ENCODE results near the gene TMEM132C.

Gene TMEM132C

DNA sequence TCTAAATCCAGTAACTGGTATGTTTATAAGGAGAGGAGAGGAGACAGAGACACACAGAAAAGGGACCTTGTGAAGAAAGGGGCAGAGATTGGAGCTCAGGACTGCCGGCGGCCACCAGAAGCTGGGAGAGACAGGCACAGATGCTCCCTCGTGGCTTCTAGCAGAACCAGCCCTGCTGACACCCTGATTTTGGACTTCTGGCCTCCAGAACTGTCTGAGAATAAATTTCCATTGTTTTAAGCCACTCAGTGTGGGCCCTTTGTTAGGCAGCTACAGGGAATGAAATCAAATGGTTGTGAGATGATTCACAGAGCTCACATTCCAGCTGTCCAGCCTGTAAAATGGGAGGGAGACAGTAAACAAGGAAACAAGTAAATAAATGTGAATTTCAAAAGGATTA lies 47.6 kb downstream of the TMEM132C start:
- H3K4me3 Mint-ChIP-seq = no peak overlapping the region
- peaks cover 5% of the 10 kb centered on the region for H3K36me3 Mint-ChIP-seq (ENCODE audit: low read depth)
- peak overlapping the region in 2 of 3 experiments; percentile 56 to 96 for H3K27ac Mint-ChIP-seq
- peaks cover 7% of the 10 kb centered on the region for H3K27me3 Mint-ChIP-seq (ENCODE audit: low read depth)
- no peaks in the 10 kb centered on the region for H3K9me3 Mint-ChIP-seq
- TF ChIP-seq, protein P1, sequence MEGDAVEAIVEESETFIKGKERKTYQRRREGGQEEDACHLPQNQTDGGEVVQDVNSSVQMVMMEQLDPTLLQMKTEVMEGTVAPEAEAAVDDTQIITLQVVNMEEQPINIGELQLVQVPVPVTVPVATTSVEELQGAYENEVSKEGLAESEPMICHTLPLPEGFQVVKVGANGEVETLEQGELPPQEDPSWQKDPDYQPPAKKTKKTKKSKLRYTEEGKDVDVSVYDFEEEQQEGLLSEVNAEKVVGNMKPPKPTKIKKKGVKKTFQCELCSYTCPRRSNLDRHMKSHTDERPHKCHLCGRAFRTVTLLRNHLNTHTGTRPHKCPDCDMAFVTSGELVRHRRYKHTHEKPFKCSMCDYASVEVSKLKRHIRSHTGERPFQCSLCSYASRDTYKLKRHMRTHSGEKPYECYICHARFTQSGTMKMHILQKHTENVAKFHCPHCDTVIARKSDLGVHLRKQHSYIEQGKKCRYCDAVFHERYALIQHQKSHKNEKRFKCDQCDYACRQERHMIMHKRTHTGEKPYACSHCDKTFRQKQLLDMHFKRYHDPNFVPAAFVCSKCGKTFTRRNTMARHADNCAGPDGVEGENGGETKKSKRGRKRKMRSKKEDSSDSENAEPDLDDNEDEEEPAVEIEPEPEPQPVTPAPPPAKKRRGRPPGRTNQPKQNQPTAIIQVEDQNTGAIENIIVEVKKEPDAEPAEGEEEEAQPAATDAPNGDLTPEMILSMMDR (IDR thresholded peaks at IDR 0.05; ENCODE audit: unreplicated experiment in 3 of 3) = no peak
- H3K4me1 Mint-ChIP-seq = peaks cover 71% of the 10 kb centered on the region

DNA sequence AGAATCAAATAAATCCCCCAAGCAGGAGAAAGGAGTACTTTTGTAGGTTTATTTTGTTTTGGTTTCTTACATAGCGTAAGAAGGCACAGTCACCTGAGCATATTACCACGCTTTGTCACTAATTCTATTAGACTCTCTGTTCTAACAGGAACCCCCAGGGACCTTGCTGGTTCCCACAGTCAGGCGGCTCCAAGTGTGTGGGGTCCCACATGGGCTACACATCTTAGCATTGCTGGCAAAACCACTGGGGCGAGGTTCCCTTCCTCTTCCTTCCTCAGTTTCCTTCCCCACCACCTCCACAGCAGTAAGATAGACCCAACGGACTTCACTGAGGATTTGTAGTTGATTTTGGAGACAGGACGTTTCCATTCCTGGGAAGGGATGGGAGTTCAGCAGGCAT lies 49.1 kb downstream of the TMEM132C start:
- H3K27ac Mint-ChIP-seq = peak overlapping the region in 2 of 3 experiments; percentile 84 to 96
- TF ChIP-seq, protein P1 (IDR thresholded peaks at IDR 0.05; ENCODE audit: unreplicated experiment in 3 of 3) = no peak
- H3K36me3 Mint-ChIP-seq (ENCODE audit: low read depth) = peaks cover 12% of the 10 kb centered on the region
- H3K9me3 Mint-ChIP-seq = peaks cover under 1% of the 10 kb centered on the region
- H3K4me3 Mint-ChIP-seq = peak overlapping the region in 1 of 3 experiments; percentile 31
- H3K4me1 Mint-ChIP-seq = peaks cover 71% of the 10 kb centered on the region
- peaks cover 7% of the 10 kb centered on the region for H3K27me3 Mint-ChIP-seq (ENCODE audit: low read depth)

- peaks cover 9% of the 10 kb centered on the region for H3K9me3 Mint-ChIP-seq
- peaks cover 71% of the 10 kb centered on the region for H3K4me1 Mint-ChIP-seq
- H3K36me3 Mint-ChIP-seq (ENCODE audit: low read depth) = peaks cover 22% of the 10 kb centered on the region
- TF ChIP-seq, protein P1 (IDR thresholded peaks at IDR 0.05; ENCODE audit: unreplicated experiment in 3 of 3) = no peak
- H3K27ac Mint-ChIP-seq = peak overlapping the region; percentile 84 to 96 (median 88)
- H3K27me3 Mint-ChIP-seq (ENCODE audit: low read depth) = peaks cover 4% of the 10 kb centered on the region
- H3K4me3 Mint-ChIP-seq = peak overlapping the region in 1 of 3 experiments; percentile 59
These were observed 50.1 kb downstream of the TMEM132C start for GRCh38 chr12:128316973-128317526.

DNA sequence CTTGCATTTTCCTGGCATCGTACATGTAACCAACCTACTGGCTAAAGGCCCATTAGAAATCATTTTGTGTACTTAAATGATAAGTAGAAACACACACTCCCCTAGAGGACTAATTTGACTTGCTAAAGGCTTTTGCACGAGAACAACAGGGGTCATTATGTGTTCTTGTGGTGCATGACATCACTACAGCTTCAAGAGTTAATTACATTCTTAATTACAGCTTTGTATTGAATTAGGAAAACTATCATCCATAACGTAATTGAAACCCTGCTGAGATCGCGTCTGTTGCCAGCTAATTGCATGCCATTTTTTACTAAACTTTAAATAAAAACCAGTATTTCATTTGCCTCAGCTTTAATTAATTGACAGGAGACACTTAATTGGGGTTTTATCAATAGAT lies 51.4 kb downstream of the TMEM132C start:
- Mint-ChIP-seq H3K9me3 (peaks cover 11% of the 10 kb centered on the region), H3K27ac (peak overlapping the region in 2 of 3 experiments; percentile 88 to 96), H3K4me1 (peaks cover 68% of the 10 kb centered on the region), H3K27me3 (ENCODE audit: low read depth) (peaks cover 4% of the 10 kb centered on the region), H3K36me3 (ENCODE audit: low read depth) (peaks cover 23% of the 10 kb centered on the region), H3K4me3 (no peak overlapping the region)
- TF ChIP-seq, protein P1 (IDR thresholded peaks at IDR 0.05; ENCODE audit: unreplicated experiment in 3 of 3) = no peak

GRCh38 chr12:128318946-128319345 lies 52.0 kb downstream of the TMEM132C start:
- H3K9me3 Mint-ChIP-seq = peaks cover 11% of the 10 kb centered on the region
- H3K27ac Mint-ChIP-seq = peak overlapping the region in 2 of 3 experiments; percentile 73 to 96
- H3K27me3 Mint-ChIP-seq (ENCODE audit: low read depth) = peaks cover 4% of the 10 kb centered on the region
- no peak overlapping the region for H3K4me3 Mint-ChIP-seq
- TF ChIP-seq, protein P1 (IDR thresholded peaks at IDR 0.05; ENCODE audit: unreplicated experiment in 3 of 3) = no peak
- H3K36me3 Mint-ChIP-seq (ENCODE audit: low read depth) = peaks cover 23% of the 10 kb centered on the region
- H3K4me1 Mint-ChIP-seq = peaks cover 68% of the 10 kb centered on the region

GRCh38 chr12:128322341-128322740 lies 55.4 kb downstream of the TMEM132C start:
- TF ChIP-seq, protein P1 (IDR thresholded peaks at IDR 0.05; ENCODE audit: unreplicated experiment in 3 of 3) = no peak
- peaks cover 11% of the 10 kb centered on the region for H3K9me3 Mint-ChIP-seq

More at GRCh38 chr12:128322341-128322740, 55.4 kb downstream of the TMEM132C start:
- Mint-ChIP-seq H3K27ac (peak overlapping the region in 2 of 3 experiments; percentile 65 to 70), H3K4me1 (peaks cover 60% of the 10 kb centered on the region), H3K27me3 (ENCODE audit: low read depth) (peaks cover 4% of the 10 kb centered on the region), H3K36me3 (ENCODE audit: low read depth) (peaks cover 23% of the 10 kb centered on the region), H3K4me3 (no peak overlapping the region)

All from nephron (organoid).